CD4-positive, alpha-beta T cell treated with Interleukin-21 for 1 hour (primary cell): ENCODE measurements around the gene ITPRID1.
"Not testable (repeated sequence)": the region's sequence is repeated elsewhere in the genome, so short reads cannot be mapped to it uniquely, and the experiment has no call there.

Source experiments
- DNase-seq: peaks from one replicate; pipeline ENCODE4 v3.0.0-alpha.2; 2020

The ITPRID1 gene

GRCh38 chr7:31517513-31517912 lies 3.6 kb downstream of the ITPRID1 start:
- no peak for DNase-seq

DNA sequence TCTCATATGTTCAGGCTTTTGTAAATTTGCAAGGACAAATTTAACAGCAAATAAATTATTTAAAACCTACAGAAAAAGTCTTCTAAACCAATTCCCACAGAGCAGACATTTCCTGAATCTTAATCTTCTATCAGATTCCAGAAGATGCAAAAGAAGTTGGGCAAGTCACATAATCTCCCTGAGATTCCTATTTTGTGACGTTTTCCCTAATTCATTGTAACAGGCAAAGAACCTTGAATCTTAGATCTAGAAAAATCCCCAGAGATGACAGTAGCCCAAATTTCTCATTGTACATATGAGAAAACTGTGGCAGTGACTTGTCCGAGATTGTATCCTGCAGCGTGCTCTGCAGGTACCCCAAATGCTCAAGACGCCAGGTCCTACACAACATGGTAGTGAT lies 4.9 kb downstream of the ITPRID1 start:
- no peak for DNase-seq

DNA sequence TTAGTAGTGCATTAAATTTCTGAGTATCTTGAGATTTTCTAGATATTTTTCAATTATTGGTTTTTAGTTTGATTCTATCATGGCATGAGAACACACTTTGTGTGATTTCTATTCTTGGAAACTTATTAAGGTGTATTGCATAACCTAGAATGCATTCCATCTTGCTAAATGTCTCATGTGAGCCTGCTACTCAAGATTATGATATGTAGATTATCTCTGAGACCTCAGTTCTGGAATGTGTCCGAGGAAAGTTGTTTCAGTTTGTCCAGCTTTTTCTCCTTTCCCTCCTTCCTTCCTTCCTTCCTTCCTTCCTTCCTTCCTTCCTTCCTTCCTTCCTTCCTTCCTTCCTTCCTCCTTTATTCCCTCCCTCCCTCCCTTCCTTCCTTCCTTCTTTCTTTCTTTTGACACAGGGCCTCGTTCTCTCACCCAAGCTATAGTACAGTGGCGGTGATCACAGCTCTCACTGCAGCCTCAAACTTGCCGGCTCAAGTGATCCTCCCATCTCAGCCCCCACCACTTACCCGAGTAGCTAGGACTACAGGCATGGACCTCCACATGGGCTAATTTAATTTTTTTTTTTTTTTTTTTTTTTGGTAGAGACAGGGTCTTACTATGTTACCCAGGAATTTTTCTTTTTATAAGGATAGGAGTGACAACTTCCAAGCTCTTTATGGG lies 7.6 kb downstream of the ITPRID1 start:
- DNase-seq, result no peak

DNA sequence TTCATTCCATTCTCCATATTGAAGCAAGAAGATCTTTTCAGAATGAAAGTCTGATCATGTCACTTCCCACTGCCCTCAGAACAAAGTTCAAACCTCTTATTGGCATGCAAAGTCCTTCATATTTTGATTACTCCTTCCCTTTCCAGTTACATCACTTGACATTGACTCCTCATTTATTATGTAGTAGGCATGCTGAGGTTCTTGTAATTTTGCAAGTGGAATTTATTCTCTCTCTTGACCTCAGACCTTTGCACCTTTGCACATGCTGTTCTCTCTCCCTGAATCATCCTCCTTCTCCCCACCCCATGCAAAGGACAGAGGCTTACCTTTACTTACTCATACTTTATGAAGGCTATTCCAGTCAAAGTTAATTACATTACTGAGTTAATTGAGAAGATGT lies 13.0 kb downstream of the ITPRID1 start:
- no peak for DNase-seq

DNA sequence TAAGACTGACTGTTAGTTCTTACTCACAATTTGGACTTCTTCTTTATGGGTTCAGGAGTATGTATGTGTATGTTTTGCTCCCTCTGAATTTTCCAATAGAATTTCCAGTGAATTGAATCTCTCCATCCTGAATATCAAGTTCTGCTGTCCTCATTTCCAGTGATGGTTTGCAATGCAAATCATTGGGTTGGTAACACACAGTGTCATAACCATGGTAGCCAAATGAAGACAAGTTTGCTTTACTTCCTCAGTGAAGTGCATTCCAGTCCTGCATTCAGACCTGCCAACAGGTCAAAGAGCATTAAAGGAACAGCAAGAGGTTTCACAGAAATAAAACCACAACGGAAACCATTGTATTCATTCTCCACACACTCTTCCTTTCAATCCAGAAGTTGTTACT lies 15.2 kb downstream of the ITPRID1 start:
- no peak for DNase-seq

GRCh38 chr7:31540651-31541185 lies 26.8 kb downstream of the ITPRID1 start:
- not testable (repeated sequence) for DNase-seq

- DNase-seq, result no peak
Observed at GRCh38 chr7:31545549-31545948, 31.7 kb downstream of the ITPRID1 start.

GRCh38 chr7:31549611-31550010 lies 35.7 kb downstream of the ITPRID1 start:
- no peak for DNase-seq

DNA sequence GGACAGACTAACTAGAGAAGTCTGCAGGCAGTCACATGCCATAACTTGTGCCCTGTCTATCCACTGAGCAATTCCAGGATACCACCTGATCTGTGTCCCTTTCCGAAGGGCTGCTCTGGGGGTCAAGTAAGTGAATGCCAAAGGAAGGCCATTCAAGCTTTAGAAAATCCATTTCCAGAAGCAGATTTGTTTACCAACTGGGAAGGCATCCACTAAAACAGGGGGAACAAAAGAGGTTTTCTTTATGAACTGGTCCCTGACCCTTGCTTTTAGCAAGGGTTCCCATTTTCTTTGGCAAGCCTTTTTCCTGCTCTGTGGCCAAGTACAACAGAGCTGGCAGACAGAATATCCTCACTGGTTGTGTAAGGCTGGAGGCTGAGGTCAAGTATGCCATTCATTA lies 36.5 kb downstream of the ITPRID1 start:
- DNase-seq, result no peak

DNA sequence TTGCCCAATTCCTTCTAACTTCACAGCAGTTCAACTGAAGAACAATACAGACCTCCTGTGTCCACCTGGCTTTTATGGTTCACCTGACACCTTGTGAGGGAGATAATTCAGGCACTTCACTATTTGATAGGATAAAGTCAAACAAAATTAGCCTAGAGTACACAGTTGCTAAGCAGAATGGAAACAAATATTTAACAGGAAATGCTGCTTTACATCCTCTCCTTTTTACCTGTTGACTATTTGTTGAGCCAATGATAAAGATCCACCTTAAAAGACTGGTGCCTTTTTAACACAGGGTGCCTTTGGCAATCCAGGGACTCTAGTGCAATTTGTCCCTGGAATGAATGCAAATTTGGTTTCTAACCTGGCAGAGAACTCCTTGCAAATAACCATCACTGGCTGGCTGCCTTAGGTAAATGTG lies 39.8 kb downstream of the ITPRID1 start:
- no peak for DNase-seq

DNA sequence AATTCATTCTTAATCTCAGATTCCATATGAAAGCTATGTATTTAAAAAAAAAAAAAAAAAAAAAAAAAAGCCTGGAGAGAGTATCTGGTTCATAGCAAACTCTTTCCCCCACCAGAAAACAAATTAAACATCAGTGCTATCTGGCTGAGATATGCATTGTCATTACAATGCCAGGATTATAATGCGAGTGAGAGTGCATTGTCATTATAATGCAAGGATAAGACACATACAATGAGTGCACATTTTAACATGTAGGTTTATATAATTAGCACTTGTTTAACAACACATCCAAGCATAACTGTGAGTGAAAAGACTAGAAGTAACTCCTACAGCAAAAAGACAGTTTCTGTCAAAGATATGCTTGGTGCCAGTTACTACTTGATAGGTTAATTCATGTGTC lies 48.1 kb downstream of the ITPRID1 start:
- DNase-seq, result no peak

DNA sequence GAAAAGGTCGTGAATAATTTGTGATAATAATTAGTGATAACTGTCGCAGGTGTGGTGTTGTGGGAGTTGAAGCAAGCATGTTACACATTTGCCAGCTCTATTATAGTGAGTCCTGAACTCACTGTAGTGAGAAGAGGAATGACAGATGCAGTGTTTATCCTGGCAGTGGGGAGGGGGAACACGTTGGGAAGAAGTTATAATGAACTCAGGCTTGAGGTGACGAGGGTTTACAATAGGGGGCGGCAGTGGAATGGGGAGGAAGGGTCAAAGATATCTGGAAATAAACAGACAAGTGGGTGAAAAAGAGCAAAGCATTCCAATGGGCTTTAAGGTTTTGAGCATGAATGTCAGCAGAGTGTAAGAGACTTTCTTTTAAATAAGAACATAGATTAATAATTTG lies 49.6 kb downstream of the ITPRID1 start:
- DNase-seq, result no peak

DNA sequence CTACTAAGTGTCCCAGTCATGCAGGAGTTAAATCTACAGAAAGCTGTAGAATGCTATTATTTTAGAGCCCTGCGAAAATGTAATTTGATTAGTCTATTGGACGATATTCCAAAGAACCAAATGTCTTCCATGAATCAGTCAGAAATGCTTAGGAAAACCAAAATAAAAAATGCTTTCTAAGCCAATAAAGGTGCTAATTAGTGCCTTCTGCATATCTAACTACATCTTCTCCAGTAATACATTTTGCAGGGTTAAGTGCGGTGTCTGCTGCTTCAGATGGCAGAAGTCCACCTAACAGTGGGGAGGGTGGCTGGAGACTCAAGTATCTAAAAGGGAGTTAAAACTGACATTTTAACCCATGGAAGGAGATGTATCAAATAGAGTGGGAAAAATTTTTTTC lies 50.1 kb downstream of the ITPRID1 start:
- DNase-seq, result no peak

GRCh38 chr7:31564661-31565060 lies 50.8 kb downstream of the ITPRID1 start:
- no peak for DNase-seq

DNA sequence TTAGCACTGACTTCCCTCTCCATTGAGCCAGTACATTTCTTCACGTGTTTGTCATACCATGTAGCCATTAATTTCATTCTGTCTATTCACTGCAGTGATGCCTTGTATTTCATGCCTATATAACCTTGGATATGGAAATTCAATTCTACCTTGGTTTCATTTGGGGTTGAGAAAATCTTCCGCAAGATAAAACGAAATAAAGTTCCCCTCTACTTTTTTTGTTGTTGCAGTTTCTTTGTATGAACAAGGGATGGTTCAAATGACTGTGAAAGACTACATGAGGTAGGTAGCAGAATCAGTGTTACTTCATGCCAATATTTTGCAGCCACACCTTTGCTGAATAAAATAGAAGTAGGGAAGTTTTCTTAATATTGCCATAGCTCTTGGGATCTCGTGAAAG lies 55.6 kb downstream of the ITPRID1 start:
- DNase-seq, result no peak

GRCh38 chr7:31583526-31583925 lies 69.6 kb downstream of the ITPRID1 start:
- DNase-seq, result no peak

- DNase-seq, result no peak
Observed at GRCh38 chr7:31583942-31584341, 70.1 kb downstream of the ITPRID1 start.

DNA sequence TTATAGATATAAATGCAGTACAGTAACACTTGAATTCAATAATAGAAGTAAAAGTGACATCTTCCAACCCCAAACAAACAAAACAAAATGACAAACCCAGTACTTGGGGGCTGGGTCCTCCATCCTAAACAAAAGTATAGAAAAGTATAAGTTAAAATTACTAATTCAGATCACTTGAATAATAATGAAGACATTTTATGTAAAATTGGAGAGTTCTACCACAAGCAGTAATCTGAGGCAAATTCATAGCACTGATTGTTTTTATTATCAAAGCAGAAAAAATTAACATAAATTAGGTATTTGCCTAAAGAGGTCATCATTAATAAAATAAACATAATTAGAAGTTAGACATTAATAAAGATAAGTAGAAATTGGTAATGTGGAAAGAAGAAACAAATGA lies 81.5 kb downstream of the ITPRID1 start:
- DNase-seq, result no peak

- DNase-seq, result no peak
Observed at GRCh38 chr7:31602041-31602625, 88.2 kb downstream of the ITPRID1 start.

DNA sequence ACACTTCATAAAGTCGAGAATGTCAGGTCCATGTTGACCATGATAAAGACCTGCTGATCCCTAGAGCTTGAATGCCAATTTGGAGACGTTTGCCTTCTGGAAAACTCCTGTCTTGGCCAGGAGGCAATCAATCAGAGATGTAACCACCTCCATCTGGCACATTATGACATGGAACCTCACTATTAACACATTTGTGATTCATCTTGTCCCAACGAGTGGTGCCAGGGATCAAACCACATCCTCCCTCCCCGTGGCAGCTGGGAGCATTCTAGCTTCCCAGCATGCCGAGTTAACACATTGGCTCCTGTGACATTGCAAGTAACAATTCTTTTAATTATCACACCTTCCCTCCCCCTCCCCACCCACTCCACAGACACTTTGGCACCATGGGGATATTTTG lies 89.2 kb downstream of the ITPRID1 start:
- DNase-seq, result no peak

GRCh38 chr7:31613604-31614003 lies 99.7 kb downstream of the ITPRID1 start:
- no peak for DNase-seq

- no peak for DNase-seq
Observed at GRCh38 chr7:31633467-31633866, 119.6 kb downstream of the ITPRID1 start.

DNA sequence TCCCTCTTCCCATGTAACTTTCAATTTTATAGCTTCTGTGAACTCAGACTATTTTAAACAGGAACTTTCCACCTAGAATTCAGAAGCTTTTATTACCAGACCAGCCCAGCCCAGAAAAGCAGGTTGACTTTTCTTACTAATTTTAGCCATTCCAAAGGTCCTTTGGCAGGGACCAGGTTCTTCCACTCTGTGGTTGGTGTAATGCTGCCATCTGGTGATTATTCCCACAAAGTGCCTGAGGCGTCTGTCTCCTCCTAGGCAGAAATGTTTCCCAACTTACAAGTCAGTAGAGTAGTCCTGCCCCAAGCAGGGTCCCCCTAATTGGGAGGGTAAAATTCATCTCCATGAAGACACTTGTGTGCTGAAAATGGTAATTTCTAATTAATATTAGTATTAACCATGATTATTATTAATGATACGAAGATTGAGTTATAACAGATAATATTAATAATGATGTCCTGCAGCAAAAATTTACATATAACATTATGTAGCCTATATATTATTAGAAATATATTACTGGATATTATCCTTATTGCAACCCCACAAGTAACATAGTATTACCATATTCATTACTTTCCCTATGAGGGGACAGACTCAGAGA lies 120.1 kb downstream of the ITPRID1 start:
- DNase-seq, result no peak

DNA sequence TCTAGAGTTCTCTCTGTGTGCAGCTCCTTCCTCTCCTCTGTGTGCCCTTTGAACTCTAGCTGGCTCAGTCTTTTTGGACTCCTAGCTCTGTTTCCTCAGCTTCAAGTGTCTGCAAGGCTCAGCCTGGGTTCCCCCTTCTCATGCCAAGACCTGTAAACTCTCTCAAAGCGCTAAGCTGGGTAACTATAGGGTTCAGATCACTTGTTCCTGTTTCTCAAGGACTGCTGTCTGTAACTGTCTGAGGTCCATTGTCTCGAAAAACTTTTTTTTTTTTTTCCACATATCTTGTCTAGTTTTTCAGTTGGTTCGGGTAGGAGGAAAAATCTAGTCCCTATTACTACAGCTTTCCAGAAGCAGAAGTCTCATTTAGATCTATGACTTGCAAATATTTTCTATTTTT lies 126.5 kb downstream of the ITPRID1 start:
- no peak for DNase-seq
